ENCODE data around the gene JAZF1.

The JAZF1 gene

GRCh38 chr7:28132959-28133870, 47.4 kb downstream of the JAZF1 start:
- no peak for DNase-seq

- DNase-seq: no peak
Observed at GRCh38 chr7:28130277-28130676, 50.3 kb downstream of the JAZF1 start.

- DNase-seq: no peak
Observed at GRCh38 chr7:28128608-28129007, 52.0 kb downstream of the JAZF1 start.

GRCh38 chr7:28126410-28127041, 54.1 kb downstream of the JAZF1 start:
- DNase-seq: no peak

GRCh38 chr7:28125431-28126409, 54.9 kb downstream of the JAZF1 start:
- DNase-seq: no peak

GRCh38 chr7:28124413-28124812, 56.2 kb downstream of the JAZF1 start:
- DNase-seq: no peak

GRCh38 chr7:28123752-28124151, 56.8 kb downstream of the JAZF1 start:
- DNase-seq: no peak

- DNase-seq: no peak
Observed at GRCh38 chr7:28121496-28121895, 59.1 kb downstream of the JAZF1 start.

GRCh38 chr7:28116041-28116440, 64.6 kb downstream of the JAZF1 start:
- DNase-seq: no peak

GRCh38 chr7:28115261-28115660, 65.3 kb downstream of the JAZF1 start:
- no peak for DNase-seq

GRCh38 chr7:28114056-28114455, 66.5 kb downstream of the JAZF1 start:
- DNase-seq: no peak

GRCh38 chr7:28112883-28113540, 67.6 kb downstream of the JAZF1 start:
- no peak for DNase-seq

- DNase-seq: no peak
Observed at GRCh38 chr7:28112467-28112866, 68.1 kb downstream of the JAZF1 start.

GRCh38 chr7:28112012-28112411, 68.6 kb downstream of the JAZF1 start:
- no peak for DNase-seq

- DNase-seq: no peak
Observed at GRCh38 chr7:28110427-28111012, 70.1 kb downstream of the JAZF1 start.

- no peak for DNase-seq
Observed at GRCh38 chr7:28108747-28109146, 71.8 kb downstream of the JAZF1 start.

GRCh38 chr7:28107960-28108359, 72.6 kb downstream of the JAZF1 start:
- DNase-seq: no peak

- no peak for DNase-seq
Observed at GRCh38 chr7:28106321-28106829, 74.2 kb downstream of the JAZF1 start.

GRCh38 chr7:28105234-28105633, 75.4 kb downstream of the JAZF1 start:
- DNase-seq: no peak

GRCh38 chr7:28104811-28105210, 75.8 kb downstream of the JAZF1 start:
- no peak for DNase-seq

GRCh38 chr7:28104041-28104541, 76.5 kb downstream of the JAZF1 start:
- DNase-seq: no peak

- no peak for DNase-seq
Observed at GRCh38 chr7:28102797-28103196, 77.8 kb downstream of the JAZF1 start.

Data from 8988T (cell line).